Activated T-helper 1 cell treated with Interleukin-2 at 50 U/mL for 16 hours (primary cell): ENCODE results near the gene USP13.
"Not testable (repeated sequence)": the region's sequence is repeated elsewhere in the genome, so short reads cannot be mapped to it uniquely, and the experiment has no call there.

ENCODE experiments used
- DNase-seq: peaks from one replicate; pipeline ENCODE4 v3.0.0-alpha.2; 2020; ENCODE audit warnings: low read depth

The USP13 gene, protein sequence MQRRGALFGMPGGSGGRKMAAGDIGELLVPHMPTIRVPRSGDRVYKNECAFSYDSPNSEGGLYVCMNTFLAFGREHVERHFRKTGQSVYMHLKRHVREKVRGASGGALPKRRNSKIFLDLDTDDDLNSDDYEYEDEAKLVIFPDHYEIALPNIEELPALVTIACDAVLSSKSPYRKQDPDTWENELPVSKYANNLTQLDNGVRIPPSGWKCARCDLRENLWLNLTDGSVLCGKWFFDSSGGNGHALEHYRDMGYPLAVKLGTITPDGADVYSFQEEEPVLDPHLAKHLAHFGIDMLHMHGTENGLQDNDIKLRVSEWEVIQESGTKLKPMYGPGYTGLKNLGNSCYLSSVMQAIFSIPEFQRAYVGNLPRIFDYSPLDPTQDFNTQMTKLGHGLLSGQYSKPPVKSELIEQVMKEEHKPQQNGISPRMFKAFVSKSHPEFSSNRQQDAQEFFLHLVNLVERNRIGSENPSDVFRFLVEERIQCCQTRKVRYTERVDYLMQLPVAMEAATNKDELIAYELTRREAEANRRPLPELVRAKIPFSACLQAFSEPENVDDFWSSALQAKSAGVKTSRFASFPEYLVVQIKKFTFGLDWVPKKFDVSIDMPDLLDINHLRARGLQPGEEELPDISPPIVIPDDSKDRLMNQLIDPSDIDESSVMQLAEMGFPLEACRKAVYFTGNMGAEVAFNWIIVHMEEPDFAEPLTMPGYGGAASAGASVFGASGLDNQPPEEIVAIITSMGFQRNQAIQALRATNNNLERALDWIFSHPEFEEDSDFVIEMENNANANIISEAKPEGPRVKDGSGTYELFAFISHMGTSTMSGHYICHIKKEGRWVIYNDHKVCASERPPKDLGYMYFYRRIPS

DNA sequence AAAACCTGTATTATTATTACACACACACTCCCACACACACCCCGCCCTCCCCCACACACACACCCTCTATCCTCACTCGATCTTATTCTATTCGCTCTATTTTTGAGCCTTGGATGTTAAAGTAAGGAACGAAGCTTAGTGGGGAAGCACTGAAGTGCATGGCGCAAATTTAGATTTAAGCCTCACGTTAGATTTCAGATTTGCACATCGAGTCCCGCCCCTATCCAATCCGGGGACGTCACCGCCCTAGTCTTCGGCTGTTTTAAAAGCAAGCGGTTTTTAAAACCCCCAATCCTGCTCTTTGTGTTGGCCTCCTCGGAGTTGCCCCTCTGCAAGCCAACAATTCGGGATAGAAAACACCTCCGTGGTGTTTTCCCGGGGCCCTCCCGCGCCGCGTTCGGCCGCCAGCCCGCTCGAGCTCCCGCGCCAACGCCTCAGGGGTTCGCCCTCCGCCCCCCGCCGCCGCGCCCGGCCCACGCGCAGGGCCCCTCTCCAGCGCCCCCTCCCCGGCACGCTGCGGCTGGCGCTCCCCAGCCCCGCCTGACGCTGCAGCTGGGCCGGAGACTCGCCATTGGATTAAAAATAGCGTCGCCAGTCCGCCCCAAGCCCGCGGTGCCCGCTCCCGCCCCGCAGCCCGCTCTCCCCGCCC, at the start of gene USP13:
TSS of gene USP13 (plus strand) at position 594 of the 649 bp plus-strand sequence. CDS start 186 bp downstream, outside the sequence.
- DNase-seq, result peak; percentile 41

DNA sequence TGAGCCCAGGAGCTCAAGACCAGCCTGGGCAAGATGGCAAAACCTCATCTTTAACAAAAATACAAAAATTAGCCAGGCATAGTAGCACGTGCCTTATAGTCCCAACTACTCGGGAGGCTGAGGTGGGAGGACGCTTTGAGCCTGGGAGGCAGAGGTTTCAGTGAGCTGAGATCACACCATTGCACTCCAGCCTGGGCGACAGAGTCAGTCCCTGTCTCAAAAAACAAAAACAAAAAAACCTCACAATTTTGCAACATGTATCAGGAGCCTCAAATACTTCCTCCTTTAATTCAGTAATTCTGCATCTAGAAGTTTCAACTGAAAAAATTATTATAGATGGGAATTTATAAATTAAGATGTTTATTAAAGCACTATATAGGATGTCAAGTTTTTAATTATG, 49.5 kb upstream of the USP13 start:
- DNase-seq, result no peak

DNA sequence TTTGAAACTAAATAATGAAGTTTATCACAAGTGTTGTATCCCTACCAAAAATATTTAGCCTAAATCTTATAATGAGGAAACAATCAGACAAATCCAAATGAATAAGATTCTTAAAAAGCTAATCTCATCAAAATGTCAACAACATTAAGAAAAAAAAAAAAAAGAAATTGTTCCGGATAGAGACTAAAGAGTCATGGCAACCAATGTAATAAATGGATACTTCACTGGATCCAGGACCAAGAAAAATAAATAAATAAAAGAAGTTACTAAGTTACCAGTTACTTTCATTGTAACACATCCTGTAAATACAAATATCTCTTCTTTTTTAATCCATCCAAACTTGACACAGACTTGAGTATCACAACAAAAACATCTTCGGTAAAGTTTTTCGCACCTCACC, 49.0 kb upstream of the USP13 start:
- DNase-seq, result no peak

DNA sequence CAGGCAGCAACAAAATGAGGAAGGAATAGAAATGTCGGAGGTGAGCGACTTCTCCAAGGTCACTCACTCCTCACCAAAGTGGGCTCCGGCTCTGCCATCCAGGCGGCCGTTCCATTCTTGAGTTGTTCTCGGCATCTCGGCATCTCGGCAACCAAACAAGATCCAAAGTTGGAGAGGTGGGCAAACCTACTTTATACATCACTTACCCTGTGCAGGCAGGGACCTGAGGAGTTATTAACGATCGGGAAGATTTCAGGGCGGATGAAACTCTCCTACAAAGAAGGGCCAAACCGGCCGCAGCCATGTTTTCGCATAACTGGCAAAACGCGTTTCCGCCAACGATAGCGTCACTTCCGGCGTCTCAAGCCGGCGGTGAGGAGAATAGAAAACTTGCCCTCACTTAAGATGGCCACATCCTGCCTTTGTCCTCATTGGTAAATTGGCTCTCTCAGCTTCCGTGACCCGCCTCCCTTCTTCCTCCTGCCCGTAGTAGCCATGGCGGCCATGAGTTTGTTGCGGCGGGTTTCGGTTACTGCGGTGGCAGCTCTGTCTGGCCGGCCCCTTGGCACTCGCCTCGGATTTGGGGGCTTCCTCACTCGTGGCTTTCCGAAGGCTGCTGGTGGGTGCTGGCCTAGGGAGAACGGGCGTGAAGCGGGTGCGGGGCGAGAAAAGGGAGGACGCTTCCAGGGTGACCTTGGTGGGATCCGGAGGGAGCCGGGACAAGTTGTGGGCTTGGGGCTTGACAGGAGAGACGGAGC, 48.3 kb upstream of the USP13 start, which contains the start of the genes MRPL47 and NDUFB5:
TSS of gene MRPL47 (minus strand) at position 318 of the 758 bp plus-strand sequence. CDS start at position 304, 14 bp downstream.
TSS of gene NDUFB5 (plus strand) at position 474 of the 758 bp plus-strand sequence. CDS start at position 496, 22 bp downstream.
- peak; percentile 84 for DNase-seq

DNA sequence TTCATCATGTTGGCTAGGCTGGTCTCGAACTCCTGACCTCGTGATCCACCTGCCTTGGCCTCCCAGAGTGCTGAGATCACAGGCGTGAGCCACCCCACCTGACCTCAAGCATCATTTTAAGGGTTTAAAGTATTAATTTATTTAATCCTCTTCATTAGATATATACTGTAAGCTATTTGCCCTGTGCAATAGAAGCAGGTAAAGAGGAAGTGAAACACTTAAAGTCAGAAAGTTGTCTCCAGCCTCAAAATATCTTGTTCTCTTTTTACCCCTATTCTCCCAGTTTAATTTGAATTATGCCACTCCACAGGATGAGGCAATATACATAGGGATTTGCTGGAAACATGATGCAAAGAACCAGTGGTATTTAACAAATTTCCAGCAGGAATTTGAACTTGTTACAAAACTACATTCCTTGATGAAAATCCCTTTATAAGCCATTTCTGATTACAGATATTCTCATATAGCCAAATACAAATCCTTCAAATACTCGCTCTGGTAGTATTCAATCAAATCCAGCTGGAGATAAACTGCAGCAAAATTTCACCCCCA, 46.2 kb upstream of the USP13 start:
- no peak for DNase-seq

DNA sequence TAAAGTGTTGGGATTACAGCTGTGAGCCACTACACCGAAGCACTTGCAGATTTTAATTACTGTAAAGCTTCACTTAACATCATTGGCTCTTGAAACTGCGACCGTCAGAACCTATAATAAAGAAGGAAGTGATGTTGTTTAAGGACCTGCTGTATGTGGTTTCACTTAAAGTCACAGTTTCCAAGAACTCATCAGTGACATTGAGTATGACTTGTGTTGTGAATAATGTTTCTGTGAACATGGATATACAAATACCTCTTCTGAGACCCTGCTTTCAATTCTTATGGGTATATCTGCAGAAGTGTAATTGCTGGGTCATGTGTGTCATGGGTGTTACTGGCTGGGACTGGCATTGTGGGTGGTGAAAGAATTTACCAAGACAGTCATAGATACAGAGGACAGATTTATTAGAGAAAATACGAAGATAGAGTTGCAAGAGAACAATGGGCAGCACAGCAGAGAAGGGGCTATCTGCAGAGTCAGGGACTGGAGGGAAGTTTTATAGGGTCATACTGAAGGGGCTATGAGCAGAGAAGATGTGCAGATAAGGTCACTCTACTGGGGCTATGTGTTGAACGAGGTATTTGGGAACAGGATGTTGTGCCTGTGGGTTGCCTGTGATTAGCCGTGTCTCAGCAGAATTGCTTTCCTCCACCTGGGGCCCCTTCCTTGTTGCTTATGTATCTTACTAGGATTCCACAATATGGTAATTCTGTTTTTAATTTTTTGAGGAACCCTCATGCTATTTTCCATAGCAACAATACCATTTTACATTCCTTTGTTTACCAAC, 43.7 kb upstream of the USP13 start:
- DNase-seq, result no peak

DNA sequence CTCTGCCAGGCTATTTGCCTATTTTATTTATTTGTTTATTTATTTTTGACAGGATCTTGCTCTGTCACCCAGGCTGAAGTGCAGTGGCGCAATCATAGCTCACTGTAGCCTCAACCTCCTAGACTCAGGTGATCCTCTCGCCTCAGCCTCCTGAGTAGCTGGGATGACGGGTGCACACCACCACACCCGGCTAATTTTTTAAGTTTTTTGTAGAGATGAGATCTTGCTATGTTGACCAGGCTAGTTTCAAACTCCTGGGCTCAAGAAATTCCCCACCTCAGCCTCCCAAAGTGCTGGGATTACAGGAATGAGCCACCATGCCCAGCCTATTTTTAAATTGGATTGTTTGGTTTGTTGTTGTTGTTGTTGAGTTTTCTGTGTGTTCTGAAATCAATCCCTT, 42.8 kb upstream of the USP13 start:
- DNase-seq, result no peak

DNA sequence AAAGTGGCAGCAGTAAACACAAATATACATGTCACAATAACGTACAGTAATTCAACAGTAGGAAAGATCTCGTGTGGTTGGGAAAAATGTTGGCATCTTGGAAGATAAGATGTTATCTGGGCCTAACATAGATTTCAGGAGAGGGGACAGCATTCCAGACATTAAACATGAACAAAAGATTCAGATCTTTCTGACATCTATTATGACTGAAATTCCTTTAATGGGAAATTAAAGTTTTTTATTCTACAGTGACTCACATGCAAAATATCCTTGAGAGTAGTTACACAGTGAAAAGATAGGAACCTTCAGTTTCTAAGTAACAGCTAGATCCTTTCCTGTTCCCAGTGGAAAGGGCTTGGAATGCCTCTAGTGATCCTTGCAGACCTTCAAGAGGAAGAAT, 39.0 kb upstream of the USP13 start:
- DNase-seq, result no peak

DNA sequence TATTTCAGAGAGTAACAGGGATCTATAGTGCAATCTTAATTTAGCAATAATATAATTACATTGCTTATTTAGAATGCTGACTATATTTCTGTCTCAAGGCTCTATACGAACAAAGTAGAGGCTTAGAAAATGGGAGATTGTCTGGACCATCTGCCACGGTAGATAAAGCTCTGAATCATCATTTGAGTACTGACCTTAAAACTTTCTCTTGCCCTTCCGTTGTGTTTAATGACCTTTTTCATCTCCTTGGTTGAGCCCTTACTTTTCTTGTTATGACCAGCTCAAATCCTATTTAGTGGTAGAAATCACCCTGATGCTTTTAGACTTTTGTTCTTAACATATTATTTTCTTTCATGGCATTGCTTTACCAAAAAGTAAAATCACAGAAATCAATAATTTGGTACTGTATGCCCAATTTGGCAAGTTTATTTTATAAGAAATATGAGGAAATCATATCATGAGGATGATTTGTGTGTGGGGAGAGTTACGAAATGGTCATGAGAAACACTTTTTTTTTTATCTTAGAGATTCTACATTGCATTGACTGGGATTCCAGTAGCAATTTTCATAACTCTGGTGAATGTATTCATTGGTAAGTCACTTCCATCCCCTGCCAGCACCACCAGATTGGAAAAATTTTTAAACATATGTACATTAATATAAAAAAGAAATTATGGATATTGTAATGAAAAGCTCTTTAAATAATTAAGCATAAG, 37.2 kb upstream of the USP13 start:
- no peak for DNase-seq

DNA sequence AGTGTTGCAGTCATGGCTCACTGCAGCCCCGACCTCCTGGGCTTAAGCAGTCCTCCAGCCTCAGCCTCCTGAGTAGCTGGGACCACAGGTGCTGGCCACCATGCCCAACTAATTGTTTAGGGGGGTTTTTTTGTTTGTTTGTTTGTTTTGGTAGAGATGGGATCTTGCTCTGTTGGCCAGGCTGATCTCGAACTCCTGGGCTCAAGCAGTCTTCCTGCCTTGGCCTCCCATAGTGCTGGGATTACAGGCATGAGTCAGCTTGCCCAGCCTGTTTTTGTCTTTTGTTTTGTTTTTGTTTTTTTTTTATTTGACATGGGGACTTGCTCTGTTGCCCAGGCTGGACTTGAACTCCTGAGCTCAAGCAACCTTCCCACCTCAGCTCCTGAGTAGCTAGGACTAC, 30.8 kb upstream of the USP13 start:
- DNase-seq, result no peak

DNA sequence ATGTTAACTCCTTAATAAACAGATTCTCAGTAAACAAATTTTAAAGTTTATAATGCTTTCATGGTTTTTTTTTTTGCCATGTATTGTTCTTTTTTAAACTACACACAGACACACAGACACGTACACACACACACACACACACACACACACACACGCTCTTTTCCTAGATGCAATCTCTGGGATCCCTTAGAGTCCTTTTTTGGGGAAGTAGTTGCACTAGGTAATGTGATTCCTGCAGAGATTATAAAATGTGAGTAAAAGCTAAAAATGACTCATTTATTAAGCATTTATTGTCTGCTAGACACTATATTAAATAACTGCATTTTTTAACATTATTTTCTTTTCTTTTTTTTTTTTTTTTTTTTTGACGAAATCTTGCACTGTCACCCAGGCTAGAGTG, 28.4 kb upstream of the USP13 start:
- no peak for DNase-seq

DNA sequence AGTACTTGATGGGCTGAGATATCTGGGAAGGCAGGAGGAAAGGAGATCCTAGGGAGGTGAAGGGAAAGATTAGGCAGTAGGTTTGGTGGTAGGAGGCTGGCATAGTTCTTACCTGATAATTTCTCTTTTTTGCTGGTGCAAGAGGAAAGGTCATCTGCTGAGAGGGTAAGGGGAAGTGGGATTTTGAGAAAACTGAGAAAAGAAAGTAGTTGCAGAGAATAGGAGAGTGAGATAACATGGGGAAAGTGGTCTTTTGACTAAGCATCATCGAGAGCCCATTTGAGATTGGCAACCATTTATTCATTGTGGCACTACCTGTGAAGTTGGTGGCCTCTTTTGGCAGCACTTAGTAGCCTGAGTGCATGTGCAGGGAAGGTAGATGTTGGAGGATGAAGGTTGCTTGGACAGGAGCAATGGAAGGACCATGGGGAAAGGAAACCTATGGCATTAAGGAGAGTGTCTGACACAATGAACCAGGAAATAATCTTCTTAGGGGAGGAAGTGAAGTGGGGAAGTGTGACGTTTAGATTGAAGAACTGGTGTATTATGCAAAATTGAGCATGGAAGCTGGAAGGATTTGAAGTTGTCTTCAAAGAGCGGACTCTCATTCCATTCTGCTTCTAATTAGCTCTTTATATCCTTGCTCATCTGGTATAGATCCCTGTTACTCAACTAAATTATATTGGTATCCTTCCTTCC, 21.9 kb upstream of the USP13 start:
- no peak for DNase-seq

DNA sequence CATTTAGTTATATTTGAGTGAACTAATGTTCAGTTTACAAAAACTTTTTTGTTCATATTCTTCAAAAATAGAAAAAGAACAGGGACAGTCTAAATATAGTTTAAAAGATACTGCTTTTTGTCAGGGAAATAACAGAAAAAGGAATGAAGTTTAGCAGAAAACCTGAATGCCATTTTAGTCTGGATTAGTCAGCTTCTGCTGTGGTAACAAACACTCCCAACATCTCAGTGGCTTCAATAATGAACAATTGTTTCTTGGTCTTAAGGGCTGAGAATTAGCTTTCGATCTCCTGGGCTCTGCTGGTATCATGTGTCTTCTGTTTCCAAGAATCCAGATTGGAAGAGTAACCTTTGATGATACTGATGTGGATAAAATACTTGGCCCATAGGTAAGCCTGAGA, 12.4 kb upstream of the USP13 start:
- no peak for DNase-seq

DNA sequence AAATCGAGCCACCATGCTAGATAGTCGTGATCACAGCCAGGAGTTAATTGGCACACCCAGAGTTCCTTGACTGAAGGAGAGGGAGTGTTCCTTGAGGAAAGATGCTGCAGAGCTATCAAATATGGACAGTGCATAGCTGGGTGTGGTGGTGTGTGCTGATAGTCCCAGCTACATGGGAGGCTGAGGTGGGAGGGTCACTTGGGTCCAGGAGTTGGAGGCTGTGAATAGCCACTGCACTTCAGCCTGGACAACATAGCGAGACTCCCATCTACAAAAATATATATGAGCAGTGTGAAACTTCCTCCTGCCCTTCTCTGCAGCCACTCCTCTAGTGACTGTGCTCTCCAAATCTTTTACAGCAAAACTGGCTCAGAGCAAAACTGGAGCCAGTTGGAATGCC, 10.0 kb upstream of the USP13 start:
- DNase-seq, result no peak

DNA sequence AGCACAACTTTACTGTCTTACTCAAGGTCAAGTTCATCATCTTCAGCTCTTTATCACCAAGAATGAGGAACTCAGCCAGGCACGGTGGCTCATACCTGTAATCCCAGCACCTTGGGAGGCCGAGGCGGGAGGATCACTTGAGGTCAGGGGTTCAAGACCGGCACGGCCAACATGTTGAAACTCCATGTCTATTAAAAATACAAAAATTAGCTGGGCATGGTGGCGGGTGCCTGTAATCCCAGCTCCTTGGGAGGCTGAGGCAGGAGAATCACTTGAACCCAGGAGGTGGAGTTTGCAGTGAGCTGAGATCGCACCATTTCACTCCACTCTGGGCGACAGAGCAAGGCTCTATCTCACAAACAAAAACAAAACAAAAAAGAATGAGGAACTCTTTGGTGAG, 9.0 kb upstream of the USP13 start:
- DNase-seq, result not testable (repeated sequence)

DNA sequence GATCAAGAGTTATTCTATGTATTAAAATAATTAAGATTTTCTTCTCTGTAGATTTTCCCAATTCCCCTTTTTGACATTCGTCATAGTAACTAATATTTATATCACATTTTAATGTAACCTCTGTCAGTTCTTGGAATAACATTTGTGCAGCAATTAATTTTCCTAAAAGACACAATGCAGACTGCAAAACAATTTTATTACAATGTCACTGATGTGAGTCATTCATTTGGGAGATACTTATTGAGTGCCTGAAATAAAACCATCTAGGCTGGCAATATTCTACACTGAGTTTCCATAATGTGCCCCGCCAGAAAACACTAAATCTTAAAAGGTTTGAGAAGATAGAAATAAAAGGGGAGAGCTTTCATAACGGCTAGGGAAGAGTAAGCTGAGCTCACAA, 6.7 kb upstream of the USP13 start:
- no peak for DNase-seq

DNA sequence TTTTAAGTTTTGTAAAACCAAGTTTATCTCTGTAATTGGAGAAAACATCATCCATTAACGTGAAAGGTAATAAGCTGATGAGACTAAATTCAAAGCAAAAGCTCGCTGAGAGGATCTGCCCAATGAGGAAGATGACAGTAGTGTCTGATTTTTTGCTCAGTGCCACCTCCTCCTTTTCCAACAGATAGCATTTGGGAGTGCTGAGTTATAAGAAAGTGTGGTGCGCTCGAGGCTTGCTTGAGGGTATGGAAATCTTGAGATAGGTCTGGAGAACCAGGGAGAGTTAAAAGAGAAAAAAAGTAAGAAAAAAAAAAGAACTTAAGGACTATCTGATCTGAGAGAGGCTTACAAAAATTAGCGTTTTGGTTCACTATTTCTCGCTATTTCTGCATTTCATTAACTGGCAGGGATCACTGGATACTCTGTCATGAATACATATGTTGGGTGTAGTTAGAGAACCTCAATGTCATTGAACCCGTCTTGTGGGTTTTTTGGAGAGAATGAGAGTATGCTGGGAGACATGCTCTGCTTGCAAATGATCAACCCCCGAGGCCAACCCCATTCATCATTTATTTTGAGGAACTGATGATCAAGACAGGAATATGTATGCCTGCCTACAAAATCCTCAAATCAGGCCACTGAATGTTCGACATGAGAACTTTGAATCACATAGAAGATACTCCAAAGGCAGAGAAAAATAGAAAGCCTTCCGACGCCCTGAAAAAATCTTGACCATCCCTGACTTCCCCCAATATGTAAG, 973 bp upstream of the USP13 start:
- no peak for DNase-seq

DNA sequence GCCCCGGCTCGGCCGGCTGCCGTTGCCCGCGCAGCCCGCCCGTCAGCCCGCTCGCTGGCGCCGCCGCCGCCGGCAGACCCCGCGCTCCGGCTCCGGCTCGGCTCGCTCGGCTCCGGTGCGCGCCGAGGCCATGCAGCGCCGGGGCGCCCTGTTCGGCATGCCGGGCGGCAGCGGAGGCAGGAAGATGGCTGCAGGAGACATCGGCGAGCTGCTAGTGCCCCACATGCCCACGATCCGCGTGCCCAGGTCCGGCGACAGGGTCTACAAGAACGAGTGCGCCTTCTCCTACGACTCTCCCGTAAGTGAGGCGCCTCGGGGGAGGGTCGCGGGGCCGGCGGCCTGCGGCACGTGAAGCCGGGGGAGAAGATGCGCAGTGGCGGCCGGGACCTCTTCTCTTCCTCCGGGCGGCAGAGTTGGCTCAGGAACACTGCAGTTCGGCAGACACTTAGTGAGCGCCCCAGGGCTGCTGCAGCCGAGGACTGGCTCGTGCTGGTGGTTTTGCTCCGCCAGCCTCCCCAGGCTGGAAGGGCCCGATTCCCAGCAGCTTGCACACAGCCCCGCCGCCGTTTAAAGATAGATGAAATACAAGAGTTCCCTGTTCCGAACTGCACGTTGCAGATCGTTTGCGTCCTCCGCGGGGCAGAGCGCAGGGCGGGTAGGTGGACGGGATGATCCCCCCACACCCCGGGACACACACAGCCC, 407 bp downstream of the USP13 start:
- DNase-seq, result peak; percentile 47
